HepG2 (cell line): Measurements from ENCODE around the gene BCL2L2. TPM values are rescaled to one million over a fixed set of nuclear protein-coding genes. Genes with fewer than 3 reads are reported as not detected.

ENCODE experiments used
- ATAD3A ChIP-seq: sonication (generic); formaldehyde crosslinking; IDR thresholded peaks from 2 replicates; pipeline ENCODE4 v1.4.0; 2020; ENCODE audit warnings: missing genetic modification reagents
- CHCHD3 ChIP-seq: sonication (generic); formaldehyde crosslinking; IDR thresholded peaks from 2 replicates; pipeline ENCODE4 v1.8.0; 2022; ENCODE audit warnings: mild to moderate bottlenecking, missing genetic modification reagents, moderate library complexity
- CHD4 ChIP-seq: fragments of 200-600 bp; sonication (generic); IDR thresholded peaks from 2 replicates; pipeline ENCODE4 v1.7.0; 2017; ENCODE audit warnings: mild to moderate bottlenecking, low read length, borderline replicate concordance
- ELF1 ChIP-seq: sonication (generic); formaldehyde crosslinking; IDR thresholded peaks from 2 replicates; pipeline ENCODE4 v1.4.0; 2020; ENCODE audit warnings: missing genetic modification reagents
- GATA4 ChIP-seq: sonication (generic); IDR thresholded peaks from 2 replicates; pipeline ENCODE4 v1.6.1; 2016; ENCODE audit warnings: antibody characterized with exemption, low read depth, borderline replicate concordance
- GTF3A ChIP-seq: sonication (generic); formaldehyde crosslinking; conservative IDR thresholded peaks from 2 replicates; pipeline ENCODE4 v1.4.0; 2020; ENCODE audit warnings: mild to moderate bottlenecking, missing genetic modification reagents
- HMGA1 ChIP-seq: sonication (generic); formaldehyde crosslinking; conservative IDR thresholded peaks from 2 replicates; pipeline ENCODE4 v1.4.0; 2020; ENCODE audit warnings: missing genetic modification reagents
- NBN ChIP-seq: fragments of 450-650 bp; conservative IDR thresholded peaks from 2 replicates; pipeline ENCODE4 v1.6.1; 2017
- NPAS2 ChIP-seq: sonication (generic); formaldehyde crosslinking; IDR thresholded peaks from 2 replicates; pipeline ENCODE4 v1.8.0; 2022; ENCODE audit warnings: mild to moderate bottlenecking, missing genetic modification reagents, borderline replicate concordance
- RNF2 ChIP-seq: fragments of 450-650 bp; conservative IDR thresholded peaks from 2 replicates; pipeline ENCODE4 v1.6.1; 2016; ENCODE audit warnings: low read depth
- SNAI1 ChIP-seq: sonication (generic); formaldehyde crosslinking; IDR thresholded peaks from 2 replicates; pipeline ENCODE4 v1.5.0; 2020; ENCODE audit warnings: mild to moderate bottlenecking, missing genetic modification reagents, borderline replicate concordance
- U2AF2 ChIP-seq: fragments of 200-400 bp; formaldehyde crosslinking; IDR thresholded peaks from 2 replicates; pipeline ENCODE4 v1.6.1; 2017; ENCODE audit warnings: low read depth, mild to moderate bottlenecking, low read length
- XRCC5 ChIP-seq: fragments of 200-400 bp; formaldehyde crosslinking; optimal IDR thresholded peaks from 2 replicates; pipeline ENCODE3; 2017; ENCODE audit warnings: mild to moderate bottlenecking, low read length
- ZBTB20 ChIP-seq: sonication (generic); formaldehyde crosslinking; IDR thresholded peaks from 2 replicates; pipeline ENCODE4 v1.8.1; 2023; ENCODE audit warnings: missing genetic modification reagents, low read depth, mild to moderate bottlenecking, borderline replicate concordance
- ZFP36L2 ChIP-seq: sonication (generic); formaldehyde crosslinking; IDR thresholded peaks from 2 replicates; pipeline ENCODE4 v1.4.0; 2020; ENCODE audit warnings: missing genetic modification reagents
- ZNF333 ChIP-seq: sonication (generic); formaldehyde crosslinking; IDR thresholded peaks from 2 replicates; pipeline ENCODE4 v1.4.0; 2020; ENCODE audit warnings: mild to moderate bottlenecking, missing genetic modification reagents, borderline replicate concordance
- ZNF446 ChIP-seq: sonication (generic); formaldehyde crosslinking; IDR thresholded peaks from 2 replicates; pipeline ENCODE4 v1.5.0; 2020; ENCODE audit warnings: mild to moderate bottlenecking, missing genetic modification reagents
- ZNF530 ChIP-seq: sonication (generic); formaldehyde crosslinking; IDR thresholded peaks from 2 replicates; pipeline ENCODE4 v1.5.0; 2020; ENCODE audit warnings: low read depth, mild to moderate bottlenecking, missing genetic modification reagents
- ZNF737 ChIP-seq: sonication (generic); formaldehyde crosslinking; IDR thresholded peaks from 2 replicates; pipeline ENCODE4 v1.5.0; 2020; ENCODE audit warnings: missing genetic modification reagents, mild to moderate bottlenecking, borderline replicate concordance
- ZSCAN25 ChIP-seq: sonication (generic); formaldehyde crosslinking; IDR thresholded peaks from 2 replicates; pipeline ENCODE4 v1.8.0; 2022; ENCODE audit warnings: mild to moderate bottlenecking, missing genetic modification reagents
- polyA plus RNA-seq, 8 experiments: library from polyadenylated mRNA; depleted of rRNA in 3 of 8; stranded (reverse) in 7 of 8; unstranded in 1 of 8; fragments of >200 nt; fragmentation: Illumina TruSeq in 4 of 8; extraction: Trizol in 4 of 8; gene quantifications; 2 replicates each; pipeline versions ENCODE4 v1.2.1 to v1.2.3, GENCODE V29; 2011 to 2016; ENCODE audit warnings: low read depth in 4 of 8, missing spikeins in 1 of 8, mixed read lengths in 1 of 8; ENCODE audit not compliant: insufficient read depth in 1 of 8
- total RNA-seq, 5 experiments: library from RNA; depleted of rRNA; stranded (reverse); fragments of >200 nt; fragmentation: Illumina TruSeq; extraction: Trizol; gene quantifications; 2 replicates each; pipeline ENCODE4 v1.2.3, GENCODE V29; 2016; ENCODE audit warnings: low read depth in 1 of 5
- TF ChIP-seq, protein P1 (sequence below): sonication (generic); formaldehyde crosslinking; IDR thresholded peaks from 2 replicates; pipeline ENCODE4 v1.4.0; 2020; ENCODE audit warnings: mild to moderate bottlenecking, missing genetic modification reagents
- TF ChIP-seq, protein P2 (sequence below): sonication (generic); formaldehyde crosslinking; IDR thresholded peaks from 2 replicates; pipeline ENCODE4 v1.8.1; 2023; ENCODE audit warnings: mild to moderate bottlenecking, moderate library complexity, missing genetic modification reagents
- TF ChIP-seq, protein P3 (sequence below): sonication (generic); formaldehyde crosslinking; IDR thresholded peaks from 2 replicates; pipeline ENCODE4 v1.5.0; 2020; ENCODE audit warnings: mild to moderate bottlenecking, missing genetic modification reagents, moderate library complexity
- TF ChIP-seq, protein P4 (sequence below): sonication (generic); formaldehyde crosslinking; IDR thresholded peaks from 2 replicates; pipeline ENCODE4 v1.4.0; 2020; ENCODE audit warnings: missing genetic modification reagents

Gene BCL2L2
- total and polyA plus RNA-seq, 2 of the 13 experiments (the other 11 are each of a cell fraction or from before 2014, with no cell fraction given), result 28.1 to 49.8 TPM

- TF ChIP-seq, protein P1, sequence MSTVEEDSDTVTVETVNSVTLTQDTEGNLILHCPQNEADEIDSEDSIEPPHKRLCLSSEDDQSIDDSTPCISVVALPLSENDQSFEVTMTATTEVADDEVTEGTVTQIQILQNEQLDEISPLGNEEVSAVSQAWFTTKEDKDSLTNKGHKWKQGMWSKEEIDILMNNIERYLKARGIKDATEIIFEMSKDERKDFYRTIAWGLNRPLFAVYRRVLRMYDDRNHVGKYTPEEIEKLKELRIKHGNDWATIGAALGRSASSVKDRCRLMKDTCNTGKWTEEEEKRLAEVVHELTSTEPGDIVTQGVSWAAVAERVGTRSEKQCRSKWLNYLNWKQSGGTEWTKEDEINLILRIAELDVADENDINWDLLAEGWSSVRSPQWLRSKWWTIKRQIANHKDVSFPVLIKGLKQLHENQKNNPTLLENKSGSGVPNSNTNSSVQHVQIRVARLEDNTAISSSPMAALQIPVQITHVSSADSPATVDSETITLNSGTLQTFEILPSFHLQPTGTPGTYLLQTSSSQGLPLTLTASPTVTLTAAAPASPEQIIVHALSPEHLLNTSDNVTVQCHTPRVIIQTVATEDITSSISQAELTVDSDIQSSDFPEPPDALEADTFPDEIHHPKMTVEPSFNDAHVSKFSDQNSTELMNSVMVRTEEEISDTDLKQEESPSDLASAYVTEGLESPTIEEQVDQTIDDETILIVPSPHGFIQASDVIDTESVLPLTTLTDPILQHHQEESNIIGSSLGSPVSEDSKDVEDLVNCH (CRISPR knock-in tag), result no peak
- TF ChIP-seq NPAS2 (CRISPR knock-in tag) (no peak), ZNF737 (CRISPR knock-in tag) (no peak), NBN (no peak), ZBTB20 (CRISPR knock-in tag) (no peak), CHD4 (0 out of 2 replicates have a peak, but pooled peaks have one; percentile 8), ELF1 (CRISPR knock-in tag) (no peak), GTF3A (no peak), XRCC5 (no peak), U2AF2 (no peak), ZSCAN25 (no peak; the same call in 1 of the 2 replicates), RNF2 (no peak), HMGA1 (CRISPR knock-in tag) (no peak), GATA4 (no peak), ATAD3A (CRISPR knock-in tag) (0 out of 2 replicates have a peak, but pooled peaks have one; percentile 53), ZNF530 (CRISPR knock-in tag) (no peak), ZNF333 (CRISPR knock-in tag) (peak; percentile 58; the same call in 1 of the 2 replicates), ZFP36L2 (CRISPR knock-in tag) (no peak), CHCHD3 (CRISPR knock-in tag) (peak; percentile 54; the same call in 1 of the 2 replicates), SNAI1 (CRISPR knock-in tag) (0 out of 2 replicates have a peak, but pooled peaks have one; percentile 6), ZNF446 (no peak)
- TF ChIP-seq, protein P2, sequence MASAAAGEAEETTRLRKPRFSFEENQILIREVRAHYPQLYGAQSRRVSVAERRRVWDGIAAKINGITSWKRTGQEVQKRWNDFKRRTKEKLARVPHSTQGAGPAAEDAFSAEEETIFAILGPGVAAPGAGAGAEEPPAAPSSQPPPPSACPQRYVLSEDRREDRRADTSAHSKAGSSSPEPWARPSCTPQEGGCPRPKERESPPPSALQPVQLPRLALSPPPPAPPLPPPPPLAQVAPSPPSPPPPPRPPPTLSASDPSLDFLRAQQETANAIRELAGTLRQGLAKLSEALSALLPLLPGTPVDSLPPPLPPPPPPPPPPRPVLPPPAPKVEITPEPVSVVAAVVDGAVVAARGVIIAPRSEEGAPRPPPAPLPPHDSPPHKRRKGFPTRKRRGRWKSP (CRISPR knock-in tag), result no peak
- TF ChIP-seq, protein P3, sequence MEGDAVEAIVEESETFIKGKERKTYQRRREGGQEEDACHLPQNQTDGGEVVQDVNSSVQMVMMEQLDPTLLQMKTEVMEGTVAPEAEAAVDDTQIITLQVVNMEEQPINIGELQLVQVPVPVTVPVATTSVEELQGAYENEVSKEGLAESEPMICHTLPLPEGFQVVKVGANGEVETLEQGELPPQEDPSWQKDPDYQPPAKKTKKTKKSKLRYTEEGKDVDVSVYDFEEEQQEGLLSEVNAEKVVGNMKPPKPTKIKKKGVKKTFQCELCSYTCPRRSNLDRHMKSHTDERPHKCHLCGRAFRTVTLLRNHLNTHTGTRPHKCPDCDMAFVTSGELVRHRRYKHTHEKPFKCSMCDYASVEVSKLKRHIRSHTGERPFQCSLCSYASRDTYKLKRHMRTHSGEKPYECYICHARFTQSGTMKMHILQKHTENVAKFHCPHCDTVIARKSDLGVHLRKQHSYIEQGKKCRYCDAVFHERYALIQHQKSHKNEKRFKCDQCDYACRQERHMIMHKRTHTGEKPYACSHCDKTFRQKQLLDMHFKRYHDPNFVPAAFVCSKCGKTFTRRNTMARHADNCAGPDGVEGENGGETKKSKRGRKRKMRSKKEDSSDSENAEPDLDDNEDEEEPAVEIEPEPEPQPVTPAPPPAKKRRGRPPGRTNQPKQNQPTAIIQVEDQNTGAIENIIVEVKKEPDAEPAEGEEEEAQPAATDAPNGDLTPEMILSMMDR (CRISPR knock-in tag), result 0 out of 2 replicates have a peak, but pooled peaks have one; percentile 13
- TF ChIP-seq, protein P4, sequence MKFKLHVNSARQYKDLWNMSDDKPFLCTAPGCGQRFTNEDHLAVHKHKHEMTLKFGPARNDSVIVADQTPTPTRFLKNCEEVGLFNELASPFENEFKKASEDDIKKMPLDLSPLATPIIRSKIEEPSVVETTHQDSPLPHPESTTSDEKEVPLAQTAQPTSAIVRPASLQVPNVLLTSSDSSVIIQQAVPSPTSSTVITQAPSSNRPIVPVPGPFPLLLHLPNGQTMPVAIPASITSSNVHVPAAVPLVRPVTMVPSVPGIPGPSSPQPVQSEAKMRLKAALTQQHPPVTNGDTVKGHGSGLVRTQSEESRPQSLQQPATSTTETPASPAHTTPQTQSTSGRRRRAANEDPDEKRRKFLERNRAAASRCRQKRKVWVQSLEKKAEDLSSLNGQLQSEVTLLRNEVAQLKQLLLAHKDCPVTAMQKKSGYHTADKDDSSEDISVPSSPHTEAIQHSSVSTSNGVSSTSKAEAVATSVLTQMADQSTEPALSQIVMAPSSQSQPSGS (CRISPR knock-in tag), result no peak
Observed at GRCh38 chr14:23300687-23301223, 5.9 kb upstream of the BCL2L2 start (continued).
